ENCODE measurements around the gene SMIM1. TPM values are rescaled to one million over a fixed set of nuclear protein-coding genes. Genes with fewer than 3 reads are reported as not detected.

Gene SMIM1
- total RNA-seq, 1 donor from 2014 or later, result 0.72 TPM

GRCh38 chr1:3753656-3754454 lies 18.7 kb upstream of the SMIM1 start:
- Mint-ChIP-seq H3K27ac (ENCODE audit: unreplicated experiment) (no peak overlapping the region), H3K4me3 (ENCODE audit: unreplicated experiment) (no peak overlapping the region), H3K9me3 (ENCODE audit: low read depth) (no peaks in the 10 kb centered on the region), H3K36me3 (ENCODE audit: low read depth) (no peaks in the 10 kb centered on the region), H3K27me3 (ENCODE audit: low read depth) (peaks cover 21% of the 10 kb centered on the region), H3K4me1 (ENCODE audit: low read depth) (no peaks in the 10 kb centered on the region)
- no peak for DNase-seq (ENCODE audit: low spot score)
- TF ChIP-seq CTCF (IDR thresholded peaks at IDR 0.05), result no peak

- Mint-ChIP-seq H3K27me3 (ENCODE audit: low read depth) (peaks cover 25% of the 10 kb centered on the region), H3K36me3 (ENCODE audit: low read depth) (no peaks in the 10 kb centered on the region), H3K9me3 (ENCODE audit: low read depth) (peaks cover 7% of the 10 kb centered on the region), H3K27ac (ENCODE audit: unreplicated experiment) (no peak overlapping the region), H3K4me3 (ENCODE audit: unreplicated experiment) (no peak overlapping the region), H3K4me1 (ENCODE audit: low read depth) (no peaks in the 10 kb centered on the region)
- DNase-seq (ENCODE audit: low spot score), result no peak
- TF ChIP-seq CTCF (IDR thresholded peaks at IDR 0.05), result no peak
These were observed 16.2 kb upstream of the SMIM1 start for GRCh38 chr1:3756394-3756793.

- no peak for DNase-seq (ENCODE audit: low spot score)
- Mint-ChIP-seq H3K4me1 (ENCODE audit: low read depth) (no peaks in the 10 kb centered on the region), H3K4me3 (ENCODE audit: unreplicated experiment) (no peak overlapping the region), H3K9me3 (ENCODE audit: low read depth) (peaks cover 7% of the 10 kb centered on the region), H3K36me3 (ENCODE audit: low read depth) (no peaks in the 10 kb centered on the region), H3K27ac (ENCODE audit: unreplicated experiment) (no peak overlapping the region), H3K27me3 (ENCODE audit: low read depth) (peaks cover 20% of the 10 kb centered on the region)
- TF ChIP-seq CTCF (IDR thresholded peaks at IDR 0.05), result no peak
These were observed 13.4 kb upstream of the SMIM1 start for GRCh38 chr1:3759164-3759563.

- Mint-ChIP-seq H3K27ac (ENCODE audit: unreplicated experiment) (no peak overlapping the region), H3K9me3 (ENCODE audit: low read depth) (peaks cover 7% of the 10 kb centered on the region), H3K27me3 (ENCODE audit: low read depth) (peaks cover 25% of the 10 kb centered on the region), H3K4me1 (ENCODE audit: low read depth) (no peaks in the 10 kb centered on the region), H3K36me3 (ENCODE audit: low read depth) (no peaks in the 10 kb centered on the region), H3K4me3 (ENCODE audit: unreplicated experiment) (no peak overlapping the region)
- DNase-seq (ENCODE audit: low spot score), result no peak
- no peak for TF ChIP-seq CTCF (IDR thresholded peaks at IDR 0.05)
These were observed 12.8 kb upstream of the SMIM1 start for GRCh38 chr1:3759796-3760195.

GRCh38 chr1:3761296-3762010 lies 11.1 kb upstream of the SMIM1 start:
- Mint-ChIP-seq H3K4me1 (ENCODE audit: low read depth) (no peaks in the 10 kb centered on the region), H3K27ac (ENCODE audit: unreplicated experiment) (no peak overlapping the region), H3K27me3 (ENCODE audit: low read depth) (peaks cover 29% of the 10 kb centered on the region), H3K4me3 (ENCODE audit: unreplicated experiment) (no peak overlapping the region), H3K9me3 (ENCODE audit: low read depth) (peaks cover 7% of the 10 kb centered on the region), H3K36me3 (ENCODE audit: low read depth) (no peaks in the 10 kb centered on the region)
- DNase-seq (ENCODE audit: low spot score), result no peak
- no peak for TF ChIP-seq CTCF (IDR thresholded peaks at IDR 0.05)
